Mucosa of rectum (tissue), 2 donors: ENCODE measurements around the gene TESK1.

Experiments
- H3K27ac ChIP-seq, 2 donors: one replicate each; pipeline ENCODE4 v1.7.0; 2013; ENCODE audit warnings: inconsistent platforms in 2 of 2, low read depth in 2 of 2, low read length in 2 of 2
- H3K27me3 ChIP-seq, 2 donors: one replicate each; pipeline ENCODE4 v1.7.0; 2013; ENCODE audit warnings: low read length in 2 of 2; ENCODE audit not compliant: control insufficient read depth in 2 of 2, insufficient read depth in 2 of 2
- H3K36me3 ChIP-seq, 2 donors: one replicate each; pipeline ENCODE4 v1.7.0; 2013; ENCODE audit warnings: low read length in 2 of 2; ENCODE audit not compliant: control insufficient read depth in 2 of 2, insufficient read depth in 2 of 2
- H3K4me1 ChIP-seq, 2 donors: one replicate each; pipeline ENCODE4 v1.7.0; 2013; ENCODE audit warnings: low read length in 2 of 2, mild to moderate bottlenecking in 1 of 2; ENCODE audit not compliant: control insufficient read depth in 2 of 2, insufficient read depth in 2 of 2
- H3K4me3 ChIP-seq, 2 donors: one replicate each; pipeline ENCODE4 v1.7.0; 2013; ENCODE audit warnings: low read length in 2 of 2
- H3K9ac ChIP-seq, 2 donors: one replicate each; pipeline ENCODE4 v1.7.0; 2013; ENCODE audit warnings: low read length in 2 of 2, low read depth in 1 of 2, mild to moderate bottlenecking in 1 of 2
- H3K9me3 ChIP-seq, 2 donors: one replicate each; pipeline ENCODE4 v1.7.0; 2013; ENCODE audit warnings: low read length in 2 of 2; ENCODE audit not compliant: control insufficient read depth in 2 of 2
- donor health status: healthy.
- donor health status: Normal muscosa, but diverticular disease.

TESK1 gene, protein sequence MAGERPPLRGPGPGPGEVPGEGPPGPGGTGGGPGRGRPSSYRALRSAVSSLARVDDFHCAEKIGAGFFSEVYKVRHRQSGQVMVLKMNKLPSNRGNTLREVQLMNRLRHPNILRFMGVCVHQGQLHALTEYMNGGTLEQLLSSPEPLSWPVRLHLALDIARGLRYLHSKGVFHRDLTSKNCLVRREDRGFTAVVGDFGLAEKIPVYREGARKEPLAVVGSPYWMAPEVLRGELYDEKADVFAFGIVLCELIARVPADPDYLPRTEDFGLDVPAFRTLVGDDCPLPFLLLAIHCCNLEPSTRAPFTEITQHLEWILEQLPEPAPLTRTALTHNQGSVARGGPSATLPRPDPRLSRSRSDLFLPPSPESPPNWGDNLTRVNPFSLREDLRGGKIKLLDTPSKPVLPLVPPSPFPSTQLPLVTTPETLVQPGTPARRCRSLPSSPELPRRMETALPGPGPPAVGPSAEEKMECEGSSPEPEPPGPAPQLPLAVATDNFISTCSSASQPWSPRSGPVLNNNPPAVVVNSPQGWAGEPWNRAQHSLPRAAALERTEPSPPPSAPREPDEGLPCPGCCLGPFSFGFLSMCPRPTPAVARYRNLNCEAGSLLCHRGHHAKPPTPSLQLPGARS

DNA sequence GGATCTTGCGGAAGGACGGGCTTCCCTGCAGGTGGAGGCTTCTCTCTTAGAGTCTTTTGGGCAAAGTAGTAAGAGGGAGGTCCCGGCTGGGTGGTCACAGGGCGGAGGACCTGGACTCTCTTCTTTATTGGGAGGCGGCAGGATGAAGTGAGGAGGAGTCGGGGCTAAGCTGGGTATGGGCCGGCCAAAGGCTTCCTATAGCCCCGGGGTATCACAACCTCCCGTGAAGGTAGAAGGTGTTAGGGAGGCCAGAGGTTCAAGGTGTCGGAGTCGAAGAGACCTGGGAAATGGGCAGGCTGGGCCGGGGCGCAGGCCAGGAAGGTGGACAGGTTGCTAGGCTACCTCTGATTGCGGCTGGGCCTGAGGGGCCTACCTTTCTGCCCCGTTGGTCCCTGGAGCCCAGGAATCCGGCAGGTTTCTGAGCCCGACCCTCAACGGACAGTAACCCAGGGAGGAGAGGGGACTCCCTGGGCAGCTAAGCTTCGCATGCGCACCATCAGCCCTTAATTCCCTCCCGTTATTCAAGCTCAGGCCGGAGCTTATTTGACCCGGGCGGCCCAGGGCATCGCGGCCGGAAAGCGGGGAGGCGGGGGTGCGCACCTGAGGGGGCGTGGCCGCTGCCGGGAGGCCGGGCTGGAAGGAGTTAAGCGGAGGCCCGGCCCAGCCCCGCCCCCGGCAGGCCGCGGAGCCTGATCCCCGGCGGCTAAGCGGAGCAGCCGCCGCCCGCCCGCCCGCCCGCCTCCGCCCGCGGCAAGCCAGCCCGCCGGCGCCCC lies at the start of gene TESK1:
Gene TESK1 (plus strand): TSS at position 685 of the 773 bp plus-strand sequence. CDS start 358 bp downstream, outside the sequence.
- H3K9me3 ChIP-seq, result no peaks in the 10 kb centered on the region
- peaks cover 22 to 24% of the 10 kb centered on the region in 2 donors for H3K4me1 ChIP-seq

DNA sequence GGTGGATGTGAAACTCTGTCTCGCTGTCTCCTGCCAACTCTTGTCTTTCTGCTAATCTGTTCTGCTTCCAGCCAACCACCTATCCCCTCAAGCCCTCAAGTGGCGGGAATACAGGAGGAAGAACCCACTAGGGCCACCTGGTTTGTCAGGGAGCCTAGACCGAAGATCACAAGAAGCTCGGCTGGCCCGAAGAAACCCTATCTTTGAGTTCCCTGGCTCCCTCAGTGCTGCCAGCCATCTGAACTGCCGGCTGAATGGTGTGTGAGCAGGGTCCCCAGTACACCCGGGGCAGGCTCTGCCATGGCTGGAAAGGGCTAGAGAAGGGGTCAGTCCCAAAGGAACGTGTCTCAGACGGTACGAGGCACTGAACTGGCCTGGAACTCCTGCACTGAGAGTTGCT lies 49.2 kb upstream of the TESK1 start:
- H3K9ac ChIP-seq, result no peak overlapping the region
- H3K4me3 ChIP-seq, result no peak overlapping the region
- peaks cover 0 to 3% of the 10 kb centered on the region in 2 donors for H3K4me1 ChIP-seq
- H3K9me3 ChIP-seq, result no peaks in the 10 kb centered on the region
- H3K27ac ChIP-seq, result no peak overlapping the region
- H3K27me3 ChIP-seq, result no peaks in the 10 kb centered on the region
- no peaks in the 10 kb centered on the region for H3K36me3 ChIP-seq

More for the DNA sequence above, at the start of gene TESK1:
- Histone ChIP-seq H3K27me3 (no peaks in the 10 kb centered on the region), H3K4me3 (peak within 1 kb of the TSS; percentile 94 to 97), H3K27ac (peak within 1 kb of the TSS; percentile 93 to 97), H3K9ac (peak within 1 kb of the TSS; percentile 79 to 95), H3K36me3 (peaks cover 9 to 20% of the 10 kb centered on the region in 2 donors)

DNA sequence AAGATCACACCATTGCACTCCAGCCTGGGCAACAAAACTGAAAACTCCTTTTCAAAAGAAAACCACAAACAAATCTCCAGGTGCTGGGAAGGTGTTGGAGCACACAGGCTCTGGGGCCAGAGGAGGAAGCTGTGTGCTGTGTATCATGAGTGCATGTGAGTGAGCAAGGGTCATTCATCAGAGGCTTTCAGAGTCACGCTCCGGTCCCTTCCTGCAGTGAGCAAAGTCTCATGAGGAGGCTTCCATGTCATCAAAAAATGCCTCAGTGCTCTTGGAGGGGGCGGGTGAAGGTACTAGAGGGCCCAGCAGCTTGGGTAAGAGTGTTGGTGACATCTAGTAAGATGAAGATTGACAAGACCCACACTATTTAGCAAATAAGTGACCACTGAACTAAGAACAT lies 48.3 kb upstream of the TESK1 start:
- H3K27me3 ChIP-seq, result no peaks in the 10 kb centered on the region
- H3K9me3 ChIP-seq, result no peaks in the 10 kb centered on the region
- no peak overlapping the region for H3K9ac ChIP-seq
- H3K27ac ChIP-seq, result no peak overlapping the region
- peaks cover 0 to 3% of the 10 kb centered on the region in 2 donors for H3K4me1 ChIP-seq
- no peaks in the 10 kb centered on the region for H3K36me3 ChIP-seq
- H3K4me3 ChIP-seq, result no peak overlapping the region

DNA sequence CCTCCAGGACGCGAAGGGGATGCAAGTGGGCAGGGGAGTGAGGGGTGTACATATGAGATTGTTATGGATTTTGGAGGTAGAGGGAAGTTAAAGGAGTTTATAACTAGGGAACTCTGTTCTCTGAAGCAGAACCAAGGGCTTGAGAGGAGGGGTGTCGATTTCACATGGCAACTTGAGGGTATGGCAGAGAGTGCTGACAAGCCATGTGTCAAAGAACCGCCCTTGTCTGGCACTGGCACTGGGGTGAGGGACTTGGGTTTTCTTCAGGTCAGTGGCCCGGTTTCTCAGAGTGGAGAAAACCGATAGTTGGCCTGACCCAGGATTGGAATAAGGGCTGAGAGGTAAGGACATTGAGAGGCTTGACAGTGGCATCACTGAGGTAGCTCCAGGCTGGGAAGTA lies 47.7 kb upstream of the TESK1 start:
- Histone ChIP-seq H3K36me3 (no peaks in the 10 kb centered on the region), H3K9ac (no peak overlapping the region), H3K4me3 (no peak overlapping the region), H3K27me3 (no peaks in the 10 kb centered on the region), H3K27ac (no peak overlapping the region), H3K9me3 (no peaks in the 10 kb centered on the region), H3K4me1 (peaks cover 0 to 3% of the 10 kb centered on the region in 2 donors)

DNA sequence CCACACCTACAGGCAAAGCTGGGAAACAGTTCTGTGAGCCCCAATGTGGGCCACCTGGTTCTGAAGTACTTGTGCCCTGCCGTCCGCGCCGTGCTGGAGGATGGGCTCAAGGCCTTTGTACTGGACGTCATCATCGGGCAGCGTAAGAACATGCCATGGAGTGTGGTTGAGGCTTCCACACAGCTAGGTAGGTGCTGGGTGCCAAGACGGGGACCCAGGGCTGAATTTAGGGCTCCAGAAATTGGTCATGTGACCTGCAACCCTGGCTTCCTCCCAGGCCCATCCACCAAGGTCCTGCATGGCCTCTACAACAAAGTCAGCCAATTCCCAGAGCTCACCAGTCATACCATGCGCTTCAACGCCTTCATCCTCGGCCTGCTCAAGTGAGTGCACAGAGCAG lies 46.9 kb upstream of the TESK1 start:
- no peak overlapping the region for H3K9ac ChIP-seq
- no peak overlapping the region for H3K4me3 ChIP-seq
- H3K36me3 ChIP-seq, result no peaks in the 10 kb centered on the region
- H3K4me1 ChIP-seq, result peaks cover 0 to 3% of the 10 kb centered on the region in 2 donors
- no peaks in the 10 kb centered on the region for H3K9me3 ChIP-seq
- no peaks in the 10 kb centered on the region for H3K27me3 ChIP-seq
- no peak overlapping the region for H3K27ac ChIP-seq

DNA sequence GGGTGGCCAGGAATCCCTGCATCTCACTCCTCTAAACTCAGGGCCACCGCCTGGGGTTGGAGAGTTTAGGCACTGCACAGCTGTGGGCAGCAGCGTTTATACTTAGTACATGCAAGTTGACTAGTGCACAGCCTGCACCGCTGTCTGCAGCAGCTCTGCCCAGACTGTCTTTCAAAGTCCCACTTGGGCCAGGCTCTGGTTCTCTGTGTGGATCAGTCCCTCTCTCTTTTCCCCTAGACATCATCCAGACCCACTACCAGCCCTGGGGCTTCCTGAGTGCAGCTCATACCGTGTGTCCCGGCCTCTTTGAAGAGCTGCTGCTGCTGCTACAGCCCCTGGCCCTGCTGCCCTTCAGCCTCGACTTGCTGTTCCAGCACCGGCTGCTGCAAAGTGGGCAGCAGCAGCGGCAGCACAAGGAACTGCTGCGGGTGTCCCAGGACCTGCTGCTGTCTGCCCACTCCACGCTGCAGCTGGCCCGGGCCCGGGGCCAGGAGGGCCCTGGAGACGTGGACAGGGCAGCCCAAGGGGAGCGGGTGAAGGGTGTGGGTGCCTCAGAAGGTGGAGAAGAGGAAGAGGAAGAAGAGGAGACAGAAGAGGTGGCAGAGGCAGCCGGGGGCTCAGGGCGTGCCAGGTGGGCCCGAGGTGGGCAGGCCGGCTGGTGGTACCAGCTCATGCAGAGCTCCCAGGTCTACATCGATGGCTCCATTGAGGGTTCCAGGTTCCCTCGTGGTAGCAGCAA lies 45.1 kb upstream of the TESK1 start:
- no peak overlapping the region for H3K27ac ChIP-seq
- H3K4me1 ChIP-seq, result peaks cover 0 to 3% of the 10 kb centered on the region in 2 donors
- H3K4me3 ChIP-seq, result no peak overlapping the region
- no peaks in the 10 kb centered on the region for H3K36me3 ChIP-seq
- H3K9ac ChIP-seq, result no peak overlapping the region
- H3K9me3 ChIP-seq, result no peaks in the 10 kb centered on the region
- H3K27me3 ChIP-seq, result no peaks in the 10 kb centered on the region

DNA sequence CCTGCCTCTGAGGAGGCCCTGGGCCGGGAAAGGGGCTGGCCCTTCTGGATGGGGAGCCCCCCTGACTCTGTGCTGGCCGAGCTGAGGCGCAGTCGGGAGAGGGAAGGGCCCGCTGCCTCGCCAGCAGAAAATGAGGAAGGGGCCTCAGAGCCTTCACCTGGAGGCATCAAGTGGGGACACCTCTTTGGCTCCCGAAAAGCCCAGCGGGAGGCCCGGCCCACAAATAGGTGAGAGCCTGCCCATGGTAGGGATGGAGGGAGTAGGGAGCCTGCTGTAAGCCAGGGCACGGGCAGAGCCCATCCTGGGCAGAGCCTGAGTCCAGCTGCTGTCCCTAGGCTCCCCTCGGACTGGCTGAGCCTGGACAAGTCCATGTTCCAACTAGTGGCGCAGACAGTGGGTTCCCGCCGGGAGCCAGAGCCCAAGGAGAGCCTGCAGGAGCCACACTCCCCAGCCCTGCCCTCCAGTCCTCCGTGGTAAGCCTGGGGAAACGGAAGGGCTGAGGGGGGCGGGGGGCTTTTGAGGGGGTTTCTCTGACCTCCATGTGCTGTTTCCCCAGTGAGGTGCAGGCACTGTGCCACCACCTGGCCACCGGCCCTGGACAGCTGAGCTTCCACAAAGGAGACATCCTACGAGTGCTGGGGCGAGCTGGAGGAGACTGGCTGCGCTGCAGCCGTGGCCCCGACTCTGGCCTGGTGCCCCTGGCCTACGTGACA lies 44.3 kb upstream of the TESK1 start:
- no peak overlapping the region for H3K9ac ChIP-seq
- H3K27me3 ChIP-seq, result no peaks in the 10 kb centered on the region
- H3K4me1 ChIP-seq, result peaks cover 0 to 3% of the 10 kb centered on the region in 2 donors
- H3K4me3 ChIP-seq, result no peak overlapping the region
- no peaks in the 10 kb centered on the region for H3K9me3 ChIP-seq
- H3K27ac ChIP-seq, result no peak overlapping the region
- H3K36me3 ChIP-seq, result no peaks in the 10 kb centered on the region

DNA sequence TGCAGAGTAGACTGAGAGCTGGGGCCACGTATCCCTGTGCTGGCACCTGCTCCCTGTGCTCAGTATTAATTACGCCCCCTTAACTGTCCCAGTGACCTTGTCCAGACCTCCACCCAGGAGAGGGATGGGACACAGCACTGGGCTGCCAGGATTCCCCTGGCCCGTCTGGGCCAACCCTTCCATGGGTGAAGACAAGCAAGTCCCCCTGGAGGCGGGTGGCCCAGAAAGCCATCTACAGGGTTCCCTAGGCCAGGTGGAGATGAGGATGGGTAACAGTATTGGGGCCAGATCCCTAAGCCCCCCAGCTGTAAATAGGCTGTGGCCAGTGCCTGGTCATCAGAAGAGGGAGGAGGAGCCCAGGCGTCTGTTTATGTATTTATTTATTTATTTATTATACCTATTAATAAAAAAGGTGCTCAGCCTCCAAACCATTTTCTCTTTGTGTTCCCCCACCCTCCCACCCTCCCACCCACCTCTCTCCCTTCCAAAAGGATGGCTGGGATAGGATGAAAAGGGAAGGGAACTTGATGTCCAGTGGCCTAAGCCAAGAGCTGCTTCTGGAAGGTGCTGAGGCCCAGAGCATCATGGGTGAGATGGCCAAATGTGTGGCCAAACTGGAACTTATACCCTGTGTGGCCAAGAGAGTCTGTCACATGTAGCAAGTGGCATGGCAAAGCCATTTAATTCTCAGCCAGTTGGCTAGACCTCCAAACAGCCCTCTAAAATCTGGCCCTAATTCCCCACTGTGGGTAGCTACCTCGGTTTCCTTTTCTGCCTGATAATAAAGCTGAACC lies 43.4 kb upstream of the TESK1 start:
- no peak overlapping the region for H3K9ac ChIP-seq
- H3K27me3 ChIP-seq, result no peaks in the 10 kb centered on the region
- H3K9me3 ChIP-seq, result no peaks in the 10 kb centered on the region
- H3K27ac ChIP-seq, result no peak overlapping the region
- no peaks in the 10 kb centered on the region for H3K36me3 ChIP-seq
- no peak overlapping the region for H3K4me3 ChIP-seq
- H3K4me1 ChIP-seq, result peaks cover 0 to 3% of the 10 kb centered on the region in 2 donors
